K562 (cell line): Measurements from ENCODE around the gene TMIGD3. TPM values are rescaled to one million over a fixed set of nuclear protein-coding genes. Genes with fewer than 3 reads are reported as not detected.

Source experiments
- ATAC-seq: fragments of 200-7000 bp; cut with Tn5 transposase; 3 replicates; pipeline ENCODE4 v1.9.1; 2020; ENCODE audit warnings: moderate library complexity
- BruUV-seq: library from RNA; stranded (reverse); fragments of 400-500 nt; replicated peaks from 2 replicates; lab custom pipeline; 2021; lab: Mats Ljungman, UMichigan
- CTCF ChIA-PET: fragments of 300-600 bp; formaldehyde crosslinking; extraction: SDS; loops from one replicate; lab custom pipeline; 2021; ENCODE audit warnings: low intra/inter-chr PET ratio; lab: Yijun Ruan, JAX
- POLR2A ChIA-PET: fragments of 300-600, 350-650 bp; sonication (Branson Sonifier 250); formaldehyde crosslinking; extraction: SDS; loops from one replicate; lab custom pipeline; 2021; ENCODE audit warnings: antibody characterized with exemption, inconsistent platforms; lab: Yijun Ruan, JAX
- DNase-seq, 4 experiments: peaks; one replicate each; pipeline versions ENCODE4 v3.0.0 to v3.0.0-alpha.2; 2011 to 2018; ENCODE audit warnings: low spot score in 3 of 4, mixed read lengths in 3 of 4; ENCODE audit errors: extremely low read depth in 1 of 4
- FAIRE-seq: peaks from 2 replicates; lab custom pipeline; 2011; peaks lifted over from hg19 to GRCh38; lab: Jason Lieb, UNC
- H2AFZ ChIP-seq: 2 replicates; pipeline ENCODE4 v1.6.0; 2011; ENCODE audit warnings: low read depth, low read length, control low read depth, inconsistent platforms
- H3K27ac ChIP-seq: fragments of 200-600 bp; 3 replicates; pipeline ENCODE4 v1.8.0; 2011; ENCODE audit warnings: low read depth, mild to moderate bottlenecking, control low read depth, inconsistent platforms, low read length, moderate library complexity, mixed read lengths; ENCODE audit errors: extremely low read depth
- H3K27me3 ChIP-seq, 2 experiments: fragments of 300-600 bp in 1 of 2; 2 replicates in 1 of 2; 3 replicates in 1 of 2; pipeline versions ENCODE4 v1.6.0 to v1.8.0; 2011; ENCODE audit warnings: inconsistent platforms in 2 of 2, low read length in 2 of 2, mild to moderate bottlenecking in 1 of 2, mixed read lengths in 1 of 2, moderate library complexity in 1 of 2; ENCODE audit not compliant: control insufficient read depth in 2 of 2, insufficient read depth in 2 of 2
- H3K36me3 ChIP-seq: fragments of 300-600 bp; 3 replicates; pipeline ENCODE4 v1.8.0; 2011; ENCODE audit warnings: mild to moderate bottlenecking, low read length, inconsistent platforms; ENCODE audit not compliant: control insufficient read depth, insufficient read depth
- H3K4me1 ChIP-seq, 2 experiments: fragments of 200-600 bp in 1 of 2; replicated peaks in 1 of 2; 2 replicates in 1 of 2; 3 replicates in 1 of 2; pipeline versions ENCODE4 v1.5.1 to v1.8.0; 2011; ENCODE audit warnings: inconsistent platforms in 2 of 2, low read length in 2 of 2, mild to moderate bottlenecking in 1 of 2, mixed read lengths in 1 of 2, moderate library complexity in 1 of 2; ENCODE audit not compliant: control insufficient read depth in 2 of 2, insufficient read depth in 2 of 2
- H3K4me2 ChIP-seq: 2 replicates; pipeline ENCODE4 v1.6.1; 2011; ENCODE audit warnings: low read length, control low read depth, inconsistent platforms, mixed read lengths; ENCODE audit not compliant: insufficient read depth
- H3K4me3 ChIP-seq: fragments of 200-600 bp; sonication (generic), shearing (Covaris generic); 2 replicates; pipeline ENCODE4 v1.5.1; 2016; ENCODE audit warnings: control low read depth, inconsistent platforms
- H3K79me2 ChIP-seq: fragments of 200-600 bp; 3 replicates; pipeline ENCODE4 v1.8.0; 2011; ENCODE audit warnings: low read length, inconsistent platforms; ENCODE audit not compliant: control insufficient read depth, insufficient read depth
- H3K9ac ChIP-seq, 2 experiments: 2 replicates each; pipeline versions ENCODE4 v1.6.0 to v1.6.1; 2011; ENCODE audit warnings: low read depth in 2 of 2, low read length in 2 of 2, control low read depth in 1 of 2, inconsistent platforms in 1 of 2, mild to moderate bottlenecking in 1 of 2, mixed read lengths in 1 of 2; ENCODE audit not compliant: insufficient read depth in 1 of 2
- H3K9me1 ChIP-seq: one replicate; pipeline ENCODE4 v1.6.0; 2011; ENCODE audit warnings: inconsistent platforms, mild to moderate bottlenecking, low read length, moderate library complexity; ENCODE audit not compliant: control insufficient read depth, insufficient read depth
- H3K9me3 ChIP-seq: replicated peaks from 2 replicates; pipeline ENCODE4 v1.5.1; 2011; ENCODE audit warnings: low read depth, low read length, inconsistent platforms; ENCODE audit not compliant: control insufficient read depth, insufficient read depth
- H4K20me1 ChIP-seq: replicated peaks from 2 replicates; pipeline ENCODE4 v1.6.1; 2011; ENCODE audit warnings: low read length, inconsistent platforms, mixed read lengths; ENCODE audit not compliant: control insufficient read depth, insufficient read depth
- BHLHE40 ChIP-seq: IDR thresholded peaks from 2 replicates; pipeline ENCODE4 v1.6.1; 2011; ENCODE audit warnings: low read length, improper control_type of control experiment
- E2F3 ChIP-seq: fragments of 250-450 bp; sonication (Bioruptor Pico); IDR thresholded peaks from 2 replicates; pipeline ENCODE4 v1.4.0; 2020; ENCODE audit warnings: mild to moderate bottlenecking
- ELF1 ChIP-seq: fragments of 200-800 bp; sonication (Bioruptor generic); IDR thresholded peaks from 2 replicates; pipeline ENCODE4 v1.6.1; 2016; ENCODE audit warnings: missing genetic modification characterization, missing compliant biosample characterization
- ESRRA ChIP-seq: fragments of 450-650 bp; IDR thresholded peaks from 2 replicates; pipeline ENCODE4 v1.6.1; 2014; ENCODE audit warnings: low read depth, mild to moderate bottlenecking, moderate library complexity, borderline replicate concordance
- KLF13 ChIP-seq: fragments of 450-650 bp; IDR thresholded peaks from 2 replicates; pipeline ENCODE4 v1.6.1; 2016; ENCODE audit warnings: missing genetic modification characterization, low read depth, mild to moderate bottlenecking, missing compliant biosample characterization, moderate library complexity, borderline replicate concordance
- NCOA4 ChIP-seq: fragments of 450-650 bp; IDR thresholded peaks from 2 replicates; pipeline ENCODE4 v1.6.1; 2018; ENCODE audit warnings: mild to moderate bottlenecking; ENCODE audit not compliant: partially characterized antibody
- NFATC3 ChIP-seq: fragments of 450-650 bp; IDR thresholded peaks from 2 replicates; pipeline ENCODE4 v1.6.1; 2017; ENCODE audit warnings: mild to moderate bottlenecking
- PHB2 ChIP-seq: fragments of 450-650 bp; IDR thresholded peaks from 2 replicates; pipeline ENCODE4 v1.6.1; 2017; ENCODE audit warnings: low read depth
- PHF21A ChIP-seq: fragments of 450-650 bp; IDR thresholded peaks from 2 replicates; pipeline ENCODE4 v1.6.1; 2017; ENCODE audit warnings: low read depth, borderline replicate concordance
- TARDBP ChIP-seq: fragments of 450-650 bp; IDR thresholded peaks from 2 replicates; pipeline ENCODE4 v1.6.1; 2016
- ZBTB1 ChIP-seq: sonication (generic); formaldehyde crosslinking; IDR thresholded peaks from 2 replicates; pipeline ENCODE4 v1.8.1; 2023; ENCODE audit warnings: missing genetic modification reagents, low read depth, mild to moderate bottlenecking, borderline replicate concordance
- ZFP30 ChIP-seq: fragments of 250-450 bp; sonication (Bioruptor Pico); IDR thresholded peaks from 2 replicates; pipeline ENCODE4 v1.8.0; 2022; ENCODE audit warnings: moderate library complexity, mild to moderate bottlenecking, inconsistent platforms, borderline replicate concordance
- ZNF707 ChIP-seq: fragments of 250-450 bp; sonication (Bioruptor Pico); conservative IDR thresholded peaks from 2 replicates; pipeline ENCODE4 v1.8.0; 2022; ENCODE audit warnings: inconsistent platforms, mild to moderate bottlenecking, moderate library complexity
- WGBS: fragments of 100-300 bp; shearing (Covaris generic); methylation state at CpG from one replicate; pipeline ENCODE4 v1.1.6; 2016; ENCODE audit warnings: low coverage, mixed read lengths; ENCODE audit not compliant: insufficient coverage; ENCODE audit errors: missing lambda C conversion rate; 5-methylcytosine and 5-hydroxymethylcytosine counted together
- in situ Hi-C: fragments of 300-500 bp; cut with MboI; formaldehyde crosslinking; loops from 4 replicates; pipeline ENCODE4 v1.15.0; 2018; ENCODE audit warnings: inconsistent platforms, mixed read lengths
- intact Hi-C: fragments of 100-400 bp; cut with micrococcal nuclease; formaldehyde crosslinking; loops from 2 replicates; pipeline ENCODE4 v1.14.2; 2022
- polyA plus RNA-seq, 8 experiments: library from polyadenylated mRNA; depleted of rRNA in 4 of 8; stranded (reverse) in 5 of 8; unstranded in 3 of 8; fragments of >200 nt; fragmentation: Nextera tagmentation in 2 of 8; fragmentation: Illumina TruSeq in 1 of 8; extraction: Ambion mirVana in 2 of 8; extraction: Trizol in 1 of 8; gene quantifications; 2 replicates each; pipeline versions ENCODE4 v1.2.1 to v1.2.3, GENCODE V29; 2011 to 2014; ENCODE audit warnings: inconsistent platforms in 1 of 8, missing spikeins in 1 of 8
- total RNA-seq, 7 experiments: library from RNA; depleted of rRNA in 6 of 7; stranded (reverse); fragments of >200 nt in 6 of 7; fragmentation: Illumina TruSeq in 2 of 7; extraction: Trizol in 2 of 7; gene quantifications; 2 replicates each; pipeline versions ENCODE4 v1.2.1 to v1.2.3, GENCODE V29; 2011 to 2021; ENCODE audit warnings: low replicate concordance in 1 of 7
- TF ChIP-seq, protein P1 (sequence below): IDR thresholded peaks from 2 replicates; pipeline ENCODE4 v1.6.1; 2014; ENCODE audit warnings: antibody characterized with exemption

TMIGD3 gene
- total and polyA plus RNA-seq, 9 of the 15 experiments (the other 6 are each of a cell fraction or from before 2014, with no cell fraction given), result 0.11 to 0.13 (median 0.11) TPM; not detected in 6

DNA sequence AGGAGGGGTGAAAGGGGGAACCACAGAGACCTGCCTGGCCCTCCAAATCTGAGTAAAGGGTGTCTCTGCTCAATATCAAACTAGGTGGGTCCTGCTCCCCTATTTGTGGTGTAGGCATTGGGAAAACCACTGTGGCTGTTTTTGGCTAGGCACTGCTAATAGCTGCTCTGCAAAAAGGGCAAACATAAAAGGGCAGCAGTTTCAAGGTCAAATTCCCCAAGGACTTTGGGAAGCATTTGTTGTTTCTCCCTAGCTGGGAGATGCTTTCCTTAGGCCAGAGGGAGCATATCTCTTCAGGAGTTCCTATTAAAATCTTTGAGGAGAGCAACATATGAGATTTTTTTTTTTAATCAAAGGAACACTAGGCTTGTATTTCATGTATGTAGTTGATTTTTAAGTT lies 27.2 kb downstream of the TMIGD3 start:
- FAIRE-seq, result no peak
- no peaks in the 10 kb centered on the region for H3K9me1 ChIP-seq
- in situ Hi-C loops, result loop anchor here (25.0 kb wide), 1 partner anchor 861 kb away; no protein-coding TSS in a partner anchor
- POLR2A ChIA-PET, result interaction anchor here (0.7 to 1.4 kb wide), 6 partner anchors 8 to 944 kb away, joined by 3 to 5 read pairs (median 4); no protein-coding TSS in a partner anchor
- H3K79me2 ChIP-seq, result no peaks in the 10 kb centered on the region
- H3K4me2 ChIP-seq, result no peak overlapping the region
- no peak for ATAC-seq
- CTCF ChIA-PET, result interaction anchor here (0.9 kb wide), 1 partner anchor 293 kb away, joined by 3 read pairs; no protein-coding TSS in a partner anchor
- no peaks in the 10 kb centered on the region; the same call in 1 of the 2 replicates for H4K20me1 ChIP-seq
- no peak overlapping the region for H2AFZ ChIP-seq
- TF ChIP-seq ESRRA (peak; percentile 35; the same call in 1 of the 2 replicates), PHF21A (no peak)
- peaks cover 5% of the 10 kb centered on the region; the same call in 1 of the 3 replicates for H3K36me3 ChIP-seq
- H3K9me3 ChIP-seq, result no peaks in the 10 kb centered on the region
- no peak overlapping the region for H3K9ac ChIP-seq
- no peak for DNase-seq
- peaks cover 0 to 14% of the 10 kb centered on the region in 2 experiments; a peak in 3 of 5 replicates for H3K4me1 ChIP-seq
- intact Hi-C loops, result no loop called here
- H3K27me3 ChIP-seq, result no peaks in the 10 kb centered on the region
- no peak overlapping the region for H3K27ac ChIP-seq
- no TSS peak for BruUV-seq
- no peak overlapping the region for H3K4me3 ChIP-seq

DNA sequence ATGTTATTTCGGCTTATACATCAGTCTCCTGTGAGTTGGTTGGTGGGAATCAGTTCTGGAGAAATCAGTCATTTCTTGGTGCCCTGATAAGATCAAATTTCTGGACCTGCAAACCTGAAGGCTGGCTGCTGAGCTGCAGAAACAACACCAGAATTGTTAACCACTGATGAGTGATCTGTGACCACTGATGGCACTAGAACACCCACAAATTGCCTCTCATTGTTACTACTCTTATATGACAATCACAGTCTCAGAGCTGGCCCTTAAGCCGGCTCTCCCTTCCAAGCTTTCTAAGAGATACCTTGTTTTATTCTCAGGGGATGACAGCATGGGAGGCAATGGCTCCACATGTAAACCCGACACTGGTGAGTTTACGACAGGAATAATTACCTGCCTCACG lies 27.7 kb downstream of the TMIGD3 start:
- no peaks in the 10 kb centered on the region; the same call in 1 of the 2 replicates for H4K20me1 ChIP-seq
- no peaks in the 10 kb centered on the region for H3K9me3 ChIP-seq
- no peaks in the 10 kb centered on the region for H3K79me2 ChIP-seq
- H3K4me1 ChIP-seq, result peaks cover 0 to 14% of the 10 kb centered on the region in 2 experiments; a peak in 3 of 5 replicates
- in situ Hi-C loops, result loop anchor here (25.0 kb wide), 1 partner anchor 862 kb away; no protein-coding TSS in a partner anchor
- DNase-seq (no peak), FAIRE-seq (no peak), ATAC-seq (no peak)
- H3K9ac ChIP-seq, result no peak overlapping the region
- H3K27me3 ChIP-seq, result no peaks in the 10 kb centered on the region
- no peak overlapping the region for H2AFZ ChIP-seq
- no TSS peak for BruUV-seq
- H3K27ac ChIP-seq, result no peak overlapping the region
- H3K9me1 ChIP-seq, result no peaks in the 10 kb centered on the region
- CTCF ChIA-PET, result no interaction called here
- WGBS, result 48% methylated on average over 5 of the region's 5 CpGs
- no peak overlapping the region for H3K4me2 ChIP-seq
- intact Hi-C loops, result no loop called here
- H3K36me3 ChIP-seq, result peaks cover 8% of the 10 kb centered on the region; the same call in 2 of the 3 replicates
- POLR2A ChIA-PET, result interaction anchor here (0.7 to 1.4 kb wide), 3 partner anchors 15 to 944 kb away, joined by 3 to 4 read pairs (median 4); no protein-coding TSS in a partner anchor
- H3K4me3 ChIP-seq, result no peak overlapping the region
- TF ChIP-seq PHB2 (no peak), ZFP30 (CRISPR knock-in tag) (no peak), TARDBP (no peak), ELF1 (tag) (no peak), BHLHE40 (no peak), ZBTB1 (no peak), KLF13 (tag) (no peak), ZNF707 (no peak), NCOA4 (no peak), E2F3 (CRISPR knock-in tag) (no peak), NFATC3 (no peak)
- TF ChIP-seq, protein P1, sequence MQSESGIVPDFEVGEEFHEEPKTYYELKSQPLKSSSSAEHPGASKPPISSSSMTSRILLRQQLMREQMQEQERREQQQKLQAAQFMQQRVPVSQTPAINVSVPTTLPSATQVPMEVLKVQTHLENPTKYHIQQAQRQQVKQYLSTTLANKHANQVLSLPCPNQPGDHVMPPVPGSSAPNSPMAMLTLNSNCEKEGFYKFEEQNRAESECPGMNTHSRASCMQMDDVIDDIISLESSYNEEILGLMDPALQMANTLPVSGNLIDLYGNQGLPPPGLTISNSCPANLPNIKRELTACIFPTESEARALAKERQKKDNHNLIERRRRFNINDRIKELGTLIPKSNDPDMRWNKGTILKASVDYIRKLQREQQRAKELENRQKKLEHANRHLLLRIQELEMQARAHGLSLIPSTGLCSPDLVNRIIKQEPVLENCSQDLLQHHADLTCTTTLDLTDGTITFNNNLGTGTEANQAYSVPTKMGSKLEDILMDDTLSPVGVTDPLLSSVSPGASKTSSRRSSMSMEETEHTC, result no peak
